Muscle of arm (tissue), 12 donors: ENCODE data around the gene UNC5A. TPM values are rescaled to one million over a fixed set of nuclear protein-coding genes. Genes with fewer than 3 reads are reported as not detected.

Source experiments
- DNase-seq: peaks from one replicate; pipeline ENCODE4 v3.0.0-alpha.2; 2013
- polyA plus RNA-seq, 12 donors: library from polyadenylated mRNA; unstranded; fragments of 120-200 nt; gene quantifications; one replicate each; pipeline ENCODE4 v1.2.1, GENCODE V29; 2013; ENCODE audit not compliant: insufficient read length in 12 of 12

UNC5A gene
- polyA plus RNA-seq, 12 donors, result 0.67 to 1.8 (median 1.3) TPM; not detected in 2

DNA sequence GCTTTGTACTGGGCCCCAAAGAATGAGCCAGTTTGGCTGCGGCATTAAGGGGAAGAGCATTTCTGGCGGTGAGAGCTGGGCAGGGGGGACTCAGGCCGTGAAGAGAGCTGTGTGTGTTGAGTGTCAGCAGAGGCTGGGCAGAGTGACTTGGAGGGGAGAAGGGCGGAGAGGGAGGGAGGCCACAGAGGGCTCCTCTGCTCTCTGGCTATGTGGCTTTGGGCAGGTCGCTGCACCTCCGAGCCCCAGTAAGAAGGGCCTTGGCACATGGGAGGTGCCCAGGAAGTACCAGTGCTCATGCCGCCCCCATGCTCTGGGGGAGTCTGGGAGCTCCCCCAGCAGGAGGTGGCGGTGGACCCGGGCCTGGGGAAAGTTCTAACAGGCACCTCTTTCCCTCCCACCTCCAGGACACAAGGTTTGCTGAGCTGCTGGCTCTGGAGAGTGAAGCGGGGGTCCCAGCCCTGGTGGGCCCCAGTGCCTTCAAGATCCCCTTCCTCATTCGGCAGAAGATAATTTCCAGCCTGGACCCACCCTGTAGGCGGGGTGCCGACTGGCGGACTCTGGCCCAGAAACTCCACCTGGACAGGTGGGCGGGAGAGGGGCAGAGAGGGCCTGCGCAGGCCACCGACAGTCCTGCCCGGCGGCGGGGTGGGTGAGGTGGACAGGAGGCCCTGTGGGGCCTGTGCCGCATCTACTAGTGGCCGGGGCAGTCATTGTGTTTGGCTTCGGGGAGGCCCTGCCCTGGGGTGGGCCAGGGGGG is 68.7 kb downstream of the UNC5A start:
- DNase-seq, result no peak

DNA sequence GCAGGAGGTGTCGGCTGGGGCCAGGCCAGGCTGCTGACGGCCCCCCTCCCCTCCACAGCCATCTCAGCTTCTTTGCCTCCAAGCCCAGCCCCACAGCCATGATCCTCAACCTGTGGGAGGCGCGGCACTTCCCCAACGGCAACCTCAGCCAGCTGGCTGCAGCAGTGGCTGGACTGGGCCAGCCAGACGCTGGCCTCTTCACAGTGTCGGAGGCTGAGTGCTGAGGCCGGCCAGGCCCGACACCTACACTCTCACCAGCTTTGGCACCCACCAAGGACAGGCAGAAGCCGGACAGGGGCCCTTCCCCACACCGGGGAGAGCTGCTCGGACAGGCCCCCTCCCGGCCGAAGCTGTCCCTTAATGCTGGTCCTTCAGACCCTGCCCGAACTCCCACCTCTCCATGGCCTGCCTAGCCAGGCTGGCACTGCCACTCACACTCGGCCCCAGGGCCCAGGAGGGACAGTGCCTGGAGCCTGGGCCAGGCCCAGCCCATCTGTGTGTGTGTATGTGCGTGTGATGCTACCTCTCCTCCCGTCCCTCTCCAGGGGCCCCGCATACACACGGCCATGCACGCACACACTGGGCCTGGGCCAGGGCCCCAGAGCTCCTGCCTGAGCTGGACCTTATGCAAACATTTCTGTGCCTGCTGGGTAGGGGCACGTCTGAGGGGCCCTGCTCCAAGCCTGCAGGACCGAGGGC is 69.5 kb downstream of the UNC5A start:
- DNase-seq, result peak; percentile 33

DNA sequence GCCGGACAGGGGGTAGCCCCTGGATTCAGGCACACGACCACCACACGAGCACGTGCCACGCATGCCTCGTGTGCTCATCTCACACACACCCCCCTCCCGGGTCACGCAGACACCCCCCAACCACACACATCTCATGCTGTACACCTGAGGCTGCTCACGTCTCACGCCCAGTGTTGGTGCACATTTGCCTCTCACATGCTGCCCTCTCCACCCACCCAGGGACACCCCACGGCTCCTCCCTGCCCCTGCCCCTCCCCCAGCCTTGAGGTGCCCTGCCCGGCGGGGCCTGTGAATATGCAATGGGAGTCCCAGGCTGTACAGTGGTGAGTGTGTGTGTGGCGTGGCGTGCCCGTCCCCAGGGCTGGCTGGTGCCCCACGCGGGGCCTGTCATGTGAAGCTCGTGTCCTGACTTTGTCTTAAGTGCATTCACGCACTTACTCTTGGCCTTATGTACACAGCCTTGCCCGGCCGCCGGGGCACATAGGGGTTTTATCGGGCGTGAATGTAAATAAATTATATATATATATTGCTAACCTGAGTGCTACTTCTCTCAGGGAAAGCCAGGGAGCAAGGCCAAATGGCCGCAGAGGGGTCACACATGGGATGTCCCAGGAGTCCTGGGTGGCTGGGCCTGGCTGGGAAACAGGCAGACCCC is 70.1 kb downstream of the UNC5A start:
- no peak for DNase-seq

DNA sequence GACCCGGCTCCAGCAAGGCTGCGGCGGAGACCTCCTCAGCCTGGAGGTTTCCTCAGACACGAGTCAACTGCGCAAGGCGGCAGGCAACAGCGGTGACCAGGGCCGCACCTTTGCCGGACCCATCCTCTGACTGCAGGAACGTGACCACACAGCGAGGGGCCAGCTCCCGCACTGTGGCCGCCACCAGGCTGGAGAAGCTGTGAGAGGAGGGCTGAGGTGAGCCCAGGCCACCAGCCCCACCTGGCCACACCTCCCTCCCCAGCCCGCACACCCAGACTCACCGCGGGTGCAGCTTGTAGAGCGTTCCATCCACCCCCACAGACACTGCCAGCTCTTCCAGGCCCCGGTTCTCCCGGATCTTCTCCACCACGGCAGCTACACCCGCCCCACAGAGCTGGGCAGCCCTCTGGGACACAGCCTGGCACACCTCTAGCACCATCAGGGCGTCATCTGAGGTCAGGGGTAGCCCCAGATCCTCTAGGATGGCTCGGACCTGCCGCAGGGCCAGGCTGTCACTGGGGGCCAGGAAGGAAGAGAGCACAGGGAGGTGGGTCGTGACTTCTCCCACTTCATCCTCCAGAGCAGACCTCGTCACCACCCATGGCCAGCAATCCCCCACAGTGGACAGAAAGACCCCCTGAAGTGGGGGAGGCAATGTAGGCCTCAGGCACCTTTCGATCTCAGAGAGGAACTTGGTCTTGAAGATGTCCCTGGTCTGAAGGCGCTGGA is 70.8 kb downstream of the UNC5A start:
- DNase-seq, result no peak

DNA sequence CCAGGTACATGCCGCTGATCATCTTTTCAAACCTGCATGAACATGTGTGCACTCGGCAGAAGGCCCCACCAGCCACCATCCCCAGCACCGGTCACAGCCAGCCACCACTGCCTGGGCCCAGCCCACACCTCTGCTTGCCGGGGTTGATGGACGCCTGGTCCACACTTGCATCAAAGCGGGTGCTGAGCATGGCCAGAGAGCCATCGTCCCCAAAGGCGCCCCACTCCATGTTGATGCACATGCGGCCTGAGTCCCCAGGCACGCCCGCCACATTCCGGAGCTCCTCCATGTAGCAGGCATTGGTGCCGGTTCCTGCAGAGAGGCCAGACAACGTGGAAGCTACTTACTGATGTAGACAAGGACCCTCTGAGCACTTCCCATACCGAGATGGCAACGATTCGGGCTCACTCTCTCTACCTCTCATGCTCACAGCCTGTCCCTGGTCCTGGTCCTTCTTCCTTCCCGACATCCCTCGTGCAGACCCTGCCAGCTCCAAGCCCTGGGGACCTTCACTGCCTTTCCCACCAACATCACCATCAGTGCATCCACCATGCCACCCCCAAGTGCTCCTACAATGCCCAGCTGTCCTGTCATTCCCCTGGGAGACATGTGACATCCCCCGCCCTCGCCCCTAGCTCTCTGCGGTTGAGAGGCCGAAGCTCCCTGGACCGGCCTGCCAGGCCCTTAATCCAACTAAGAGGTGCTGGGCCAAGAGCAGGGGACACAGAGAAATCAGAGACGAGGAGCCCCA is 71.6 kb downstream of the UNC5A start:
- no peak for DNase-seq

DNA sequence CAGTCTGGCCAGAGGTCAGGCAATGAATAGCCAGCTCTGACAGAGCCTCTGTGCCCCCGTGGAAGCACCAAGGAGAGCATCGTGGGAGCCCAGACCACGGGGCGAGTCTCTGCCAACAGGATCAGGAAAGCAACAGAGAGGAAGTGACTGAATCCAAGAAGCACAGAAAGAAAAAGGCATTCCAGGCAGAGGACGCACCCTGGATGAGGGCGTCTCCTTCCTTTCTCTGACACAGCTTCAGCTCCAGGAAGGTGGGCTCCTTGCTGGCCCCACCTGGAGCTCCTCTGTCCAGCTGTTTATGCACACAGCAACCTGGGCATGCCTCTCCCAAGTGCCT is 72.2 kb downstream of the UNC5A start:
- no peak for DNase-seq

DNA sequence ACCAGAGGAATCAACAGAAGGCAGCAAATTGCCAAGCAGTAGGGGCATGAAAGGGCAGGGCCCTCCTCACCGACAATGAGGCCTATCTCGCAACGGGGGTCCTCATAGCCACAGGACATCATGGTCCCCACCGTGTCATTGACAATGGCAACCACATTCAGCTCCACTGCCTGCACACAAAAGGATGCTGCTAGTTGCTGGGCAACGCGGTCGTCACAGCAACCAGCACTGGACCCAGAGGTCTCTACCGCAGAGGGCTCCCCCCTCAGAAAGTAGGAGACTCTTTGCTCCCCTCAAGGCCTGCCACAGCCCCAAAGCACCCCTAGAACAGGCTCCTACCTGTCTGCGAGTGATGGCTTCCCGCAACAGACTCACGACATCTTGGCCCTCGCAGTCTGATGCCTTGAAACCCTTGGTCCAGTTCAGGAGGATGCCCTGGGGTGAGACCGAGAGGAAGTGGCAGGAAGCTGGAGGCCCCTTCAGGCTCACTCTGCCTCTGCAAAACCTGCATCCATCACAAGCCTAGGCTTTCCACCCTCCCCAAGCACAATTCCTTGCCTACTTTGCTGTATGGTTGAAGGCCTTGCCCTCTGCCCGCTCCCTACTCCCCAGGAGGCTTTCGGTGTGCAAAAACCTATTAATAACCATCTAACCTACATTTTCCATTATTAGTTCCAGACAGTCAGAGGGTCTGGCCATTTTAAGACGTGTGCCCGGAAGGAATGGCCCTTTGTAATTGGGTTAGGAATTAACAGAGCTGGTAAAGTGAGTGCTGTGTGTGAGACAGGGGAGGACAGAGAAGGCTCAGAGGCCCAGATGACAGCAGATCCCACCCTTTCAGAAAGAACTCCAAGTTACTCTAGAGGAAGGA is 73.6 kb downstream of the UNC5A start:
- no peak for DNase-seq

DNA sequence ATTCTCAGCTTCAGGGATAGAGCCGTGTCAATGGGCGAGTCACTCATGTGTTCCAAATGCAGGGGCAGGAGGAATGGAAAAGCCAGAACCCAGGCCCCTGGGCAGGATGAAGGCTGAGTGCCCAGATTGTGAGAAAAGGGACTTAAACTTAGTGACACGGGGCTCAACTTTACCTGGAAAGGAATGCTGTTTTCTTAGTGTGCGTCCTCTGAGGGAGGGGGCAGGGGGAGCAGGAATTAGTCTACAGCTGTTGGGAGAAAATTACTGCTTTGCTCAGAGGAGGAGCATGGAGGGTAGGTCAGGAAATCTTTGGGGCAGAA is 74.2 kb downstream of the UNC5A start:
- no peak for DNase-seq

DNA sequence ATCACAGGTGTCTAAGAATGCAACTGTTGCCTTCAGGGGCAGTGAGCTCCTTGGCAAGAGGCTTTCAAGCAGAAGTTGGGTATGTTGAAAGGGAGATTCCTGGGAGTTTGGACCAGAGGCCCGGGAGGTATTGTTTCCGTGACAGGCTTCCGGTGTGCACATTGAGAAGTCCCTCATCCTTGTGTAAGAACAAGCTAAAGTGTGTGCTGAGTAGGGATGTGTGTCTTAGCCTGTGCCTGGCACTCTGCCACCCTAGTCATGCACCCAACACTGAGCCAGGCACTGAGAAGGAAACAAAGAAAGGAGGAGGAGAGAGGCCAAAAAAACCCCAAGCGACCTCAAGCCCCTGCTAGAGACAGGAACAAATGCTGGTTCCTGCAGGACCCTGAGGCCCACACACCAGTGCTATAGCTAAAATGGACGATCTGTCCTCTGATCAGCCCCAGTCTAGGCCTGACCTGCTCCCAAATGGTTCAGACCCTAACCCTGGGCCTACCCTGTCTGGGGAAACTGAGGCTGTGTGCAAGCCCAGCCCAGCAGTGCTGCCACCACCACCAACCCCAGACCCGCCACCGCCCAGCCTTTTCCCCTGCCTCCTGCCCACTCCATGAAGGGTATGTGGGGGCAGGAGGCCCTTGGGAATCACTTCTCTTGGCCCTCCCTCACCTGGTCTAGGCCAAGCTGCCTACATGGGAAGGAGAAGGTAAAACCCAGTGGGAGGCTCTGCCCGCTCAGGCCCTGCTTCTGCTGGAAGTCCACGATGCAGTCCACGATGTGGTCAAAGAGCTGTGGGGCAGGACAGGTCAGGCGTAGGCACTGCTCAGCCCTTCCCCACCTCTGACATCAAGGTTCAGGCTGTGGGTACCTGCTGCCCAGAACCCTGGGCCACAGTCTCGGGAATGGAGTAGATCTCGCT is 76.2 kb downstream of the UNC5A start:
- no peak for DNase-seq

DNA sequence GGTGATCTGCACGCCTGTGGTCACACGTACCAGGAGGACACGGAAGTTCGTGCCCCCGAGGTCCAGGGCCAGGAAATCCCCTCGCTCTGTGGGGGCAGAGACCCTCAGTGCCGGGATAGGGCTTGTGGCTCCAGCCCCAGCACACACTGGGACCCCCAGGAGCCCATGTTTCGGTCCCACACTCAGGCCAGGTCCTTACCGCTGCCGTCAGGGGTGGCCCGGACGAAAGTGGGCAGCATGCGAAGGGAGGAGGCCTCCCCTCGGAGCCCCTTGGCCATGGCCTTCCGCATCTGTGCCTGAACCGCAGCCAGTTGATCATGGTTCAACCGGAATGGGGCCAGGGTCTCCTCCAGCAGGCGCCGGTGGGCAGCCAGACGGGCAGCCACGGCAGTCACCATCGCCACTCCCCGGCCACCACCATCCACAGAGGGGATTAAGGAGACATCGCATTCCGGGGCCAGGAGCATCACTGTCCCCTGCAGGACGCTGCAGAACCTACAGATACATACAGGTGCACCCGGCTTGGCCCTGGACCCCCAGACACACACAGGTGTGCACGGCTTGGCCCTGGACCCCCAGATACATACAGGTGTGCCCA is 77.0 kb downstream of the UNC5A start:
- no peak for DNase-seq

DNA sequence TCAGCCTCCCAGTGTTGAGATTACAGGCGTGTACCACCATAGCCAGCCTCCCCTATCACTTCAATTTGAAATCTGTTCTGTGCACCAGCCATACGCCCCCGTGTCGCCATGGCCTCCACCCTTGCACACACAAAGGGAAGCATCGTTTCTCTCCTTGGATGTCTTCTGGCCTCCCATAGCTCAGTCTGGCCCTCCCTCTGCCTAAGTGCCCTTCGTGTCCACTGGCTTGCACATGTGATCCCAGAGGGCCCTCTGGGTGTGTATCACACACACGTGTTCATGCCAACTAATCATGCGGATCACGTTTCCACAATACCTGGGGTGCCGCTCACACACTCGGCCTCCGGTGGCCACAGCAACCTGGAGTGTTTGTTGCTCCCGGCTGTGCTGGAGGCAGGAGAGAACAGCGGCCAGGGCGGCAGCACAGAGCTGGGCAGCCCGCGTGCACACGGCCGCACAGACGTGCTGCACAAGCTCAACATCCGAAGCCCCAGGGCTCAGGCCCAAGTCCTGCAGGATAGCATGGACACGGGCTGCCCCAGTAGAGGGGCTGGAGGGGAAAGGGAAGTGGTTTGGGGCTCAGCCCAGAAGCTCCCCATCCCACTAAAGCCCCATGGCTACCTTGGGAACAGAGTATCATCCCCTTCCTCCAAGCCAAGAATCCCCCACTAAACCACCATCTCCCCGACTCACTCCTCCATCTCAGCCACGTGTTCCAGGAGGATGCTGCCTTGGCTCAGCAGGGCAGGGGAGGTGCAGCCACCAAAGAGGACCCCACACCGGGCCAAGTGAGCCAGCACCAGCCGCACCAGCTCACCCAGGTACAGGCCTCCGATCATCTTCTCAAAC is 77.9 kb downstream of the UNC5A start:
- DNase-seq, result no peak

DNA sequence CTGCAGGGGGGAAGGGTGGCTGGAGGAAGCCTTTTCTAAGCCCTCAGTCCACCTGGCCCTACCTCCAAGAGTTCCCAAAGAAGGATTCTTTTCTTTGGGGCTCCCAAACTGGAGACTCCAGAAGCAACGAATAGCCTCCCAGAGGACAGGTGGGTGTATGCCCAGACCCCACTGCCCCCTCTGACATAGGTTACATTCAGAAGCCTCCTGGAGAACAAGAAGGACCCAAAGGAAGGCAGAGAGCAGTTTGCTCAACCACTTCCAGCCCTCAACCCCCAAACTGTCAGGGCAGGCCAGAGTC is 78.5 kb downstream of the UNC5A start:
- no peak for DNase-seq

DNA sequence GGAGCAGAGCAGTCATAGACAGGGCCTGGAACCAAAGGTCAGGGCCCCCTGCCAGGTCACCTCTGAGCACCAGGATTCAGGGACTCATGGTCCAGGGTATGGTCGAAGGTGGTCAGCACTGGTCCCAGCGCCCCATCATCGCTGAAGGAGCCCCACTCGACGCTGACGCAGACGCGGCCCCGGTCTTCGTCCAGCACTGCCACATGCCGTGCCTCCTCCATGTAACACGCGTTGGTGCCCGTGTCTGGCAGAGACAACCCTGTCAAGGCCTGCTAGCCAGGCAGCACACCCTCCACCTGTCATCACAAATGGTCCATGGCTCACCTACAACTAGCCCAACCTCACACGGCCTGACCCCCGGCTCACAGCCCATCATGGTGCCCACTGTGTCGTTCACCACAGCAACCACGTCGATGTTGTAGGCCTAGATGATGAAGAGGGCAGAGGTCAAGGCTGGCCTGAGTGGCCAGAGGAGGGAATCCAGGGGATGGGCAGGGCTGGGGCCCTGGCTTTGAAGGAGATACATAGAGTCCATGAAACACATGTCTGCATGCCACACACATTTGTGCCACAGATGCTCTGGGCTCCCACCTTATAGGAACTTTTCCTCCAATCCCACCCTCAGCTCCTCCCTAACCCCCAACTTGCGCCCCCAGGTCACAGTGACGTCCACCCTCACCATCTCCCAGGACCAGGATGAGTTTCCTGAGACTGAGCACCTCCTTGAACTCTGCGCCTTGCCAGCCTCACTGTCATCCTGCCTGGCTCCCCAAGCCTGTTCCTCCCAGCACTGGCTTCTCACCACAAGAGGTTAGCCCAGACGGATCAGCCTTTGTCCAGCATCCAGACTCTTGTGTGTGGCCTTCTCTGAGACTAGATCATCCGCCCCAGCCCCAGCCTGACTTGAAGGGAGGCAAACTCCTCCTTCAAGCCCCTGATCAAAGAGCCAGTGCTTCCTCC is 79.2 kb downstream of the UNC5A start:
- DNase-seq, result no peak

DNA sequence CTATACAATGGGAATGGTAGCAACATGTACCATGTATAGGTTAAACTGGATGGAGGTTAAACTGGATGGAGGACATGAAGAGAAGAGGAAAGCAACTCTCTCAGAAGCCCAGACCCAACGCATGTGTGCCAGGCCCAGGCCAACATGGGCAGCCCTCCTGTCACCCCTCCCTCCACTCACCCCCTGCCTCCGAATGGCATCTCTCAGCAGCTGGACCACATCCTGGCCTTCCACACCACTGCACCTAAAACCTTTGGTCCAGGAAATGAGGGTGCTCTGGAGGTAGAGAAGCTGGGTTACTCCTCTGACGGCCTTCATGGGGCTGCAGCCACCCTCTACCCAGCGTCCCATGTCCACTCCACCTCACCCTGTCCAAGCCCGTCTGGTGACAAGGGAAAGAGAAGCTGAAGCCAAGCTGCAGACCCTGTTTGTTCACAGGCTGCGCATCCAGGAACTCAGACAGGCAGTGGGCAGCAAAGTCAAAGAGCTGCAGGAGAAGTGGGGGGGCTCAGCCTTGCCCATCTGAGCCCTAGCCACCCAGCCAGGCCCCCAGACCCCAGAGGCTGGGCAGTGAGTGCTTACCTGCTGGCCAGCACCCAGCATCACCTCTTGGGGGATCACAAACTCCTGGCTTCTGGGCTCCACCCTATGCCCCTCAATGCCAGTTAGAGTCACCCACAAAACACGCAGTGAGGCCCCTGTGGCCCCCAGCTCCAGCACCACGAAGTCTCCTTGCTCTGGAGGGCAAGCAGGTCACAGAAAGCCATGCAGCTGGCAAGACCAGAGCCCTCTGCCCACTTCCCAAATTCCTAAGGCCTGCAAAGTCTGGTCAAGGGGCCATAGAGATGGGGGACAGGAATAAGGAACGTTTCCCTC is 80.3 kb downstream of the UNC5A start:
- DNase-seq, result no peak

DNA sequence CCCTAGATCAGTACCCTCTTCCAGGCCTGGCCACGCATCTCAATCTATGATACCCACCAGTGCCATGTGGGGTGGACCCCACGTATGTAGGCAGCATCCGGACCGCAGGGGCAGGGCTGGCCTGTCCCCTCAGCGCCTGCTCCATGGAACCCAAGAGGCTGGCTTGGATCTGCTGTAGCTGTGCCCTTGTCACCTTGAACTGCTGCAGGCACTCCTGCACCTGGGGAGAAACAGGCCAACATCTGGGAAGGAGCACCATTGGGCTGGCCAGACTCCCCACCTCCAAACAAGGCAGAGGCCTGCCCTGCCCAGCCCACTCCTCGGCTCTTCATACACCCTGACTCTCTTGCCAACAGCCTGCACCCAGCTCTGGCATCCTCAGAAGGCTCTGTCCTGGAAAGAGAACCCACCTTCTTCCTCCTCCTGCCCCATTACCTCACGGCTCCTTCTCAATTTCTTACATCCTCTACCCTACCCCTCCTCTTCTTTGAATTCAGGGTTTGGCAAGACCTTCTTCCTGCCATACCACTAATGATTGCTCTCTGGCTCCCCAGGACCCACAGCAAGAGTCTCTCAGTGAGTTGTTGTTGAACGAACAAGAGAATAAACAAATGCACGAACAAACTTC is 81.1 kb downstream of the UNC5A start:
- DNase-seq, result no peak

DNA sequence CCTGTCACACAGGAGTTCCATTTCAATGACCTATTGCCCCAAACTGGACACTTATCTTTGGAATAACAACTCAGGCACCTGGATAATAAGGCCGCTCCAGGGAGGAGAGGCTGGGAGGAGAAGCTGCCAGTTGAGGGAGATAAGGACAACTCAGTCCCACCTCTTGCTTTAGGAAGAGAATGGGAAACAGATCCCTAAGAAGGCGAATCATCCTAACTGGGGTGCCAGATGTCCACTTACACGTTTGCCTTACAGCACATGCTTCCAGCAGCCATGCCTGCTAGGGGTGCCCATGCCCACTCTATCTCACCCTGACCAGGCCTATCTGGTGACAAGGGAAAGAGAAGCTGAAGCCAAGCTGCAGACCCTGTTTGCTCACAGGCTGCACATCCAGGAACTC is 82.3 kb downstream of the UNC5A start:
- no peak for DNase-seq
